Peyer's patch (tissue), 4 donors: ENCODE data around the gene RASGRP3. TPM values are rescaled to one million over a fixed set of nuclear protein-coding genes. Genes with fewer than 3 reads are reported as not detected.

ENCODE experiments used
- DNase-seq, 3 donors: peaks; one replicate each; pipeline ENCODE4 v3.0.0-alpha.2; 2017 to 2019
- H3K27ac ChIP-seq, 4 donors: fragments of 200-600 bp; sonication (generic); one replicate each; pipeline ENCODE4 v1.5.1; 2016 to 2019
- H3K27me3 ChIP-seq, 2 donors: fragments of 200-600 bp; sonication (generic); one replicate each; pipeline ENCODE4 v1.5.1; 2019
- H3K36me3 ChIP-seq, 3 donors: fragments of 200-600 bp; sonication (generic); one replicate each; pipeline ENCODE4 v1.5.1; 2016 to 2019
- H3K4me1 ChIP-seq, 4 donors: fragments of 200-600 bp; sonication (generic); one replicate each; pipeline ENCODE4 v1.5.1; 2016 to 2019
- H3K4me3 ChIP-seq, 4 donors: fragments of 200-600 bp; sonication (generic); 1 replicate in 3 of 4; 2 replicates in 1 of 4; pipeline ENCODE4 v1.5.1; 2016 to 2019; ENCODE audit warnings: mild to moderate bottlenecking in 1 of 4
- H3K9me3 ChIP-seq, 4 donors: fragments of 200-600 bp; sonication (generic); one replicate each; pipeline ENCODE4 v1.5.1; 2016 to 2019; ENCODE audit warnings: mild to moderate bottlenecking in 1 of 4
- POLR2A ChIP-seq, 2 donors: fragments of 450-650 bp; IDR thresholded peaks; one replicate each; pipeline ENCODE4 v1.5.1; 2017; ENCODE audit warnings: antibody characterized with exemption in 2 of 2, mild to moderate bottlenecking in 2 of 2, moderate library complexity in 2 of 2
- total RNA-seq, 4 donors: library from RNA; depleted of rRNA; stranded (reverse); fragments of >200 nt; gene quantifications; one replicate each; pipeline ENCODE4 v1.1.0, GENCODE V29; 2016
- TF ChIP-seq, protein P1 (sequence below), 6 experiments: fragments of 450-650 bp in 4 of 6; fragments of 200-600 bp in 2 of 6; sonication (generic) in 1 of 6; IDR thresholded peaks; one replicate each; pipeline ENCODE4 v1.5.1; 2017 to 2019; ENCODE audit warnings: antibody characterized with exemption in 6 of 6, mild to moderate bottlenecking in 3 of 6, moderate library complexity in 1 of 6

Gene RASGRP3
- total RNA-seq, 4 donors from 2014 or later: 1.9 to 66.8 (median 12.3) TPM

DNA sequence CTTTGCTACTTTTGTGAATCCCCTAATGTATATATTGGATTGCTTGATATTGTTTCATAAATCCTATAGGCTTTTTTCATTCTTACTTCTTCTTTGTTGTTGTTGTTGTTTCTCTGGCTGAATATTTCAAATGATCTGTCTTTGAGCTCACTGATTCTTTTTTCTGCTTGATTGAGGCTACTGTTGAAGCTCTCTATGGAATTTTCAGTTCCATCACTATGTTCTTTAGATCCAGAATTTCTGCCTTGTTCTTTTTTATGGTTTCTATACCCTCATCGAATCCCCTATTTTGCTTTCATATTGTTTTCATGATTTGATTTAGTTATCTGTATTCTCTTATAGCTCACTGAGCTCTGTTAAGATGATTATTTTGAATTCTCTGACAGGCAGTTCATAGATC lies 24.6 kb upstream of the RASGRP3 start:
- H3K36me3 ChIP-seq: no peaks in the 10 kb centered on the region
- DNase-seq: no peak
- no peak for TF ChIP-seq POLR2A (IDR thresholded peaks at IDR 0.05)
- TF ChIP-seq, protein P1, sequence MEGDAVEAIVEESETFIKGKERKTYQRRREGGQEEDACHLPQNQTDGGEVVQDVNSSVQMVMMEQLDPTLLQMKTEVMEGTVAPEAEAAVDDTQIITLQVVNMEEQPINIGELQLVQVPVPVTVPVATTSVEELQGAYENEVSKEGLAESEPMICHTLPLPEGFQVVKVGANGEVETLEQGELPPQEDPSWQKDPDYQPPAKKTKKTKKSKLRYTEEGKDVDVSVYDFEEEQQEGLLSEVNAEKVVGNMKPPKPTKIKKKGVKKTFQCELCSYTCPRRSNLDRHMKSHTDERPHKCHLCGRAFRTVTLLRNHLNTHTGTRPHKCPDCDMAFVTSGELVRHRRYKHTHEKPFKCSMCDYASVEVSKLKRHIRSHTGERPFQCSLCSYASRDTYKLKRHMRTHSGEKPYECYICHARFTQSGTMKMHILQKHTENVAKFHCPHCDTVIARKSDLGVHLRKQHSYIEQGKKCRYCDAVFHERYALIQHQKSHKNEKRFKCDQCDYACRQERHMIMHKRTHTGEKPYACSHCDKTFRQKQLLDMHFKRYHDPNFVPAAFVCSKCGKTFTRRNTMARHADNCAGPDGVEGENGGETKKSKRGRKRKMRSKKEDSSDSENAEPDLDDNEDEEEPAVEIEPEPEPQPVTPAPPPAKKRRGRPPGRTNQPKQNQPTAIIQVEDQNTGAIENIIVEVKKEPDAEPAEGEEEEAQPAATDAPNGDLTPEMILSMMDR (IDR thresholded peaks at IDR 0.05): no peak

DNA sequence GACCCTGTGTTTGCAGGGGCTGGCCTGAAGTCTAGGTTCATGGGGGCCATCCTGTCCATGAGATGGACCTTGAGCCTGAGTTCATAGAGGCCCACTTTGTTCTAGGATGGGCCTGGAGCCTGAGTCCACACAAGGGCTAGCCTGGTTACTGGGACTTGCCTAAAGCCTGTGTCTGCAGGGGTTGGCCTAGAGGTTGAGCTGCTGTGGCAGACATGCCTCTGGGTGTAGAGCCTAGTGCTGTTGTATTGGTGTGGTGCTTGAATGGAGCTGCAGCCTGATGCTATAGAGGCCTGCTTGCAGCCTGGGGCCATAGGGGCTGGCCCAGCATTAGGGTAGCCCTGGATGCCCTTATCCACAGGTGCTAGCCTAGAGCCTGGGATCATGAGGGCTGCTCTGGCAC lies 23.9 kb upstream of the RASGRP3 start:
- H3K36me3 ChIP-seq: no peaks in the 10 kb centered on the region
- TF ChIP-seq POLR2A (IDR thresholded peaks at IDR 0.05): no peak
- TF ChIP-seq, protein P1 (IDR thresholded peaks at IDR 0.05): no peak
- no peak for DNase-seq
- H3K27ac ChIP-seq: no peak overlapping the region
- no peak overlapping the region for H3K4me3 ChIP-seq
- no peaks in the 10 kb centered on the region for H3K9me3 ChIP-seq
- H3K27me3 ChIP-seq: no peaks in the 10 kb centered on the region
- no peaks in the 10 kb centered on the region for H3K4me1 ChIP-seq

More for the DNA sequence above, 24.6 kb upstream of the RASGRP3 start:
- H3K27me3 ChIP-seq: no peaks in the 10 kb centered on the region
- H3K9me3 ChIP-seq: no peaks in the 10 kb centered on the region
- H3K4me1 ChIP-seq: no peaks in the 10 kb centered on the region
- no peak overlapping the region for H3K27ac ChIP-seq
- H3K4me3 ChIP-seq: no peak overlapping the region

DNA sequence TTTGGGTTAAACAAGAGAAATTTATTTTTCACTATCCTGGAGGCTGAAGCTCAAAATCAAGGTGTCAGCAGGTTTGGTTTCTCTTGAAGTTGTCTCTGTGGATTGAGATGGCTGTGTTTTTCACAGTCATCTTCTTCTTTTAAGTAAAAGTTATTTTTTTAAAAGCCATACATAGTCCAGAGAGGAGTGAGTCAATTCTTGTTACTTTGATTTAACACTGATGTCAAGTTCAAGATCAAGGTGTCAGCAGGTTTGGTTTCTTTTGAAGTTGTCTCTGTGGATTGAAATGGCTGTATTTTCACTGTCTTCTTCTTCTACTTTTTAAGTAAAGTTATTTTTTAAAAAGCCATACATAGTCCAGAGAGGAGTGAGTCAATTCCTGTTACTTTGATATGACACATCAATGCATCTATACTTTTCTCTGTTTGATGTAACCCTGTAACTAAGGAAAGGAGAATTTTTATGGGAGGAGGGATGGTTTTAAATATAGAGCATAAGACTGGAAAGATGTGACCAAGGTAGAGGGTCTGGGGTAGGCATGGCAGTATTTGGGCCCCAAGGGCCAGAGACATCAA lies 22.5 kb upstream of the RASGRP3 start:
- Histone ChIP-seq H3K9me3 (no peaks in the 10 kb centered on the region), H3K4me1 (no peaks in the 10 kb centered on the region), H3K36me3 (no peaks in the 10 kb centered on the region), H3K27me3 (no peaks in the 10 kb centered on the region), H3K4me3 (no peak overlapping the region), H3K27ac (no peak overlapping the region)
- TF ChIP-seq, protein P1 (IDR thresholded peaks at IDR 0.05): no peak
- DNase-seq: no peak

DNA sequence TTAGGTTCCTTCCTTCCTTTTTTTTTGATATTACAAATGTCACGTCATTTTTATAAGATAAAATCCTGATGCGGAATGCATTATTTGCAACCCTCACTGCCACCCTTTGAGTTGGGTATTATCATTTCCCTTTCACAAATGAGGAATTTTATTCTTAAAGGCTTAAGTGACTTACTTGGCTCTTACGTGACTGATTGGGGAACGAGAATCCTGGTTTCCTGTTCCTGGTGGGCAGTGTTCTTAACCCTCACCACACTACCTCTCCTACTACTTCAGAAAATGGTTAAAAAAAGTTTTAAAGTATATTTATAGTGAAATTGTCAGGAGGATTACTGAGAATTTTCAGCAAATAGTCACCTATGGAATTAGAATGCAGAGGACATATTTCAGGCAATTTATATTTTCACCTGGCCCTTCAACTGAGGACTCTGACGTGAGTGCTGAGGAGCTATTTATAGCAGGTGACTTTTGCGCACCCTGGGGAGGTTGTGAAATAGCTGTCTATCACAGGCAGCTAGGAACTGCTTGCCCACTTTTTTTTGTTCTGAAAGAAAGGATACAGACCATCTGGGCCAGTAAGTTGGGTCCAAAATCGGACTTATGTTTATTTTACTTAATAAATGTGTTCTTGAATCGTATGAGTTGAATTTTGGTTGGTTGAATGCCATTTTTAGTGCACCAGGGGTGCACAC lies 18.7 kb upstream of the RASGRP3 start:
- no peak for TF ChIP-seq POLR2A (IDR thresholded peaks at IDR 0.05)
- TF ChIP-seq, protein P1 (IDR thresholded peaks at IDR 0.05): no peak
- H3K9me3 ChIP-seq: no peaks in the 10 kb centered on the region
- no peaks in the 10 kb centered on the region for H3K36me3 ChIP-seq
- H3K27ac ChIP-seq: no peak overlapping the region
- no peaks in the 10 kb centered on the region for H3K4me1 ChIP-seq
- DNase-seq: no peak
- no peaks in the 10 kb centered on the region for H3K27me3 ChIP-seq
- H3K4me3 ChIP-seq: no peak overlapping the region

DNA sequence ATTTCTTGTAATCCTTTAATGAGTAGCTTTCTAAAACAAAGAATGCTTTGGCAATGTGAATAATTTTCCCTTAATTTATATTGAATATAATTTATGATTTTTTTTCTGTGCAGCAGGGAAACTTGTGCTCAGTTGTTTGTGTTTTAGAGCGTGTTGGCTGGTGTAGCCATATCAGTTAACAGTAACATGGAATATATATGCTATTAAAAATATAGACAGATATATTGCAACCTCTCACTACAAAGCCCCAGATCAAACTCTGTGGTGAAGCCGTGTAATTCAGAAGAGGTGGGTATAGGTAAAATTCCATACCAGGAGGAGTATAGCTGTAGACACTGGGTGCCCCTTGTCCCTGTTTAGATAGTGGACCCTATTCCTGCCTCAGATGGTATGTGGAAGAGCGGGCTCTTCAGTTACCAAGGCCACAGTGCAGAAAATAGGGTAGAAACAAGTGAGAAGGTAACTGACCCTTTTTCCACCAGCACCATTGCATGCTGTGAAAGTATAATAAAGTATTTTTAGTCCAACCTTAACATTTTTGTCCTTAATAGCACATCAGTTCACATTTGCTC lies 18.1 kb upstream of the RASGRP3 start:
- Histone ChIP-seq H3K27ac (no peak overlapping the region), H3K27me3 (no peaks in the 10 kb centered on the region), H3K36me3 (no peaks in the 10 kb centered on the region), H3K4me1 (no peaks in the 10 kb centered on the region), H3K9me3 (no peaks in the 10 kb centered on the region), H3K4me3 (no peak overlapping the region)
- no peak for TF ChIP-seq POLR2A (IDR thresholded peaks at IDR 0.05)
- TF ChIP-seq, protein P1 (IDR thresholded peaks at IDR 0.05): no peak
- no peak for DNase-seq
